SK-N-SH treated with all-trans-retinoic acid at 6 μM for 48 hours (cell line): ENCODE measurements around the gene MED27.

ENCODE experiments used
- ESRRG ChIP-seq: fragments of 250-450 bp; sonication (Bioruptor Pico); IDR thresholded peaks from 2 replicates; pipeline ENCODE4 v1.6.1; 2021; ENCODE audit warnings: mild to moderate bottlenecking
- SNAI2 ChIP-seq: fragments of 250-450 bp; sonication (Bioruptor Pico); IDR thresholded peaks from 2 replicates; pipeline ENCODE4 v1.5.0; 2020; ENCODE audit warnings: mild to moderate bottlenecking, moderate library complexity
- ZFP30 ChIP-seq: fragments of 450-650 bp; formaldehyde crosslinking; IDR thresholded peaks from 2 replicates; pipeline ENCODE4 v1.5.0; 2022; ENCODE audit warnings: mild to moderate bottlenecking, moderate library complexity
- TF ChIP-seq, protein P1 (sequence below): fragments of 250-450 bp; sonication (Bioruptor Pico); IDR thresholded peaks from 2 replicates; pipeline ENCODE4 v1.8.0; 2021; ENCODE audit warnings: low read depth, mild to moderate bottlenecking, moderate library complexity, borderline replicate concordance
- TF ChIP-seq, protein P2 (sequence below): fragments of 250-450 bp; sonication (Bioruptor Pico); IDR thresholded peaks from 2 replicates; pipeline ENCODE4 v1.8.0; 2020; ENCODE audit warnings: mild to moderate bottlenecking, moderate library complexity, borderline replicate concordance

DNA sequence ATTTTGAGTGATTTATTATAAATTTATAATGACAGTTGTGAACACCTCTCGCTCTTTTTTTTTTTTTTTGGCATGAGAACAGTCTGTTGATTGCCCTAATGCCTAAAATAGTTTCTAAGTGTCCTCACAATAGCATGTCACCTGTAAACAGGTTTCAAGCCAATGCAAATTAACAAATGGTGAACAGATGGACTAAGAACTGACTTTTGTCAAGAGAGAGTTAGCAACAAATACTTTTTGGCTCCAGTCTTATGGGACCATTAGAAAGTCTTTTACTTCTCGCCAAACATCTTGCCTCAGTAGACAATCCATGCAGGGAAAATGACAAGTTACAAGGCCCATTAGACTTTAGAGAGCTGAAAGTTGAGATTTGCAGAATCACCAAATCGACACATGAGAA lies 67.8 kb downstream of the MED27 start:
- TF ChIP-seq, protein P1, sequence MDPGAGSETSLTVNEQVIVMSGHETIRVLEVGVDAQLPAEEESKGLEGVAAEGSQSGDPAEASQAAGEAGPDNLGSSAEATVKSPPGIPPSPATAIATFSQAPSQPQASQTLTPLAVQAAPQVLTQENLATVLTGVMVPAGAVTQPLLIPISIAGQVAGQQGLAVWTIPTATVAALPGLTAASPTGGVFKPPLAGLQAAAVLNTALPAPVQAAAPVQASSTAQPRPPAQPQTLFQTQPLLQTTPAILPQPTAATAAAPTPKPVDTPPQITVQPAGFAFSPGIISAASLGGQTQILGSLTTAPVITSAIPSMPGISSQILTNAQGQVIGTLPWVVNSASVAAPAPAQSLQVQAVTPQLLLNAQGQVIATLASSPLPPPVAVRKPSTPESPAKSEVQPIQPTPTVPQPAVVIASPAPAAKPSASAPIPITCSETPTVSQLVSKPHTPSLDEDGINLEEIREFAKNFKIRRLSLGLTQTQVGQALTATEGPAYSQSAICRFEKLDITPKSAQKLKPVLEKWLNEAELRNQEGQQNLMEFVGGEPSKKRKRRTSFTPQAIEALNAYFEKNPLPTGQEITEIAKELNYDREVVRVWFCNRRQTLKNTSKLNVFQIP (CRISPR knock-in tag): no peak
- no peak for TF ChIP-seq ESRRG (CRISPR knock-in tag)
- TF ChIP-seq ZFP30: no peak
- TF ChIP-seq, protein P2, sequence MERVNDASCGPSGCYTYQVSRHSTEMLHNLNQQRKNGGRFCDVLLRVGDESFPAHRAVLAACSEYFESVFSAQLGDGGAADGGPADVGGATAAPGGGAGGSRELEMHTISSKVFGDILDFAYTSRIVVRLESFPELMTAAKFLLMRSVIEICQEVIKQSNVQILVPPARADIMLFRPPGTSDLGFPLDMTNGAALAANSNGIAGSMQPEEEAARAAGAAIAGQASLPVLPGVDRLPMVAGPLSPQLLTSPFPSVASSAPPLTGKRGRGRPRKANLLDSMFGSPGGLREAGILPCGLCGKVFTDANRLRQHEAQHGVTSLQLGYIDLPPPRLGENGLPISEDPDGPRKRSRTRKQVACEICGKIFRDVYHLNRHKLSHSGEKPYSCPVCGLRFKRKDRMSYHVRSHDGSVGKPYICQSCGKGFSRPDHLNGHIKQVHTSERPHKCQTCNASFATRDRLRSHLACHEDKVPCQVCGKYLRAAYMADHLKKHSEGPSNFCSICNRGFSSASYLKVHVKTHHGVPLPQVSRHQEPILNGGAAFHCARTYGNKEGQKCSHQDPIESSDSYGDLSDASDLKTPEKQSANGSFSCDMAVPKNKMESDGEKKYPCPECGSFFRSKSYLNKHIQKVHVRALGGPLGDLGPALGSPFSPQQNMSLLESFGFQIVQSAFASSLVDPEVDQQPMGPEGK (CRISPR knock-in tag): no peak
- no peak for TF ChIP-seq SNAI2 (CRISPR knock-in tag)
